Cerebellar cortex (tissue), 1 donor: ENCODE measurements around the gene MYO1D.

ENCODE experiments used
- DNase-seq: peaks from one replicate; pipeline ENCODE4 v3.0.0-alpha.2; 2015; ENCODE audit warnings: low spot score

The MYO1D gene

DNA sequence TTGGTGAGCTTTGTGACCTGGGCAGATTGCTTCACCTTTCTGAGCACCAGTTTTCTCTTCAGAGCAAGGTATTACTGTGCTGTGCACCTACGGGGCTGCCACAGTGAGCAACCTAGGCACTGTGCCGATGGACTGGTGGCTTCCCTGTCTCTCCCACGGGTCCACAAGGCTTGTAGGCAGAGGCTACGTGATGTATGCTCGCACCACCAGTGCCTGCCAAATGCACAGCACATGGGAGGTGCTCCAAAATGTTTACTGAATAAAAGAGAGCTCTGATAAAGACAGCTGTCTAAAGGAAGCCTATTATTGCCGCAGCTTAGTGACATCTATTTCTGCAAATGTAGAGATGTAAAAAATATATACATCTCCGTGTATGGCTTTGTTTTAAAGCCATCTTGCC is 251.0 kb downstream of the MYO1D start:
- DNase-seq, result peak; percentile 60

DNA sequence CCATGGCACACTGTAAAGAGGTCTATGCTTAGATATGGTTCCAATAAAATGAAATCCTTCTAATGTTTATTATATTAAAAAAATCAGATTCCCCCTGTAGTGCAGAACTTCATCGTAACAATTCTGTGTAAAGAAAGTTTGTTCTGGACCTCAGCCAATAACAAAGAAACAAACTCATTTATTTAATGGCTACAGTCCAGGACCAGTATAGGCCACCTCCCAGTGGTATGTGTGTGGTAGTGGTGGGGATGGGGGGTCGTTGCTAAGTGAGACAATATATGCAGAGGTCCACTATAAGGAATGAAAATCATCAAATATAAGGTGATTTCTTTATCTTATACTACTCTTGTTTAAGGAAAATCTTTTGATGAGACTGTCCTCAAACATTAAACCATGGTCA is 253.7 kb downstream of the MYO1D start:
- no peak for DNase-seq

DNA sequence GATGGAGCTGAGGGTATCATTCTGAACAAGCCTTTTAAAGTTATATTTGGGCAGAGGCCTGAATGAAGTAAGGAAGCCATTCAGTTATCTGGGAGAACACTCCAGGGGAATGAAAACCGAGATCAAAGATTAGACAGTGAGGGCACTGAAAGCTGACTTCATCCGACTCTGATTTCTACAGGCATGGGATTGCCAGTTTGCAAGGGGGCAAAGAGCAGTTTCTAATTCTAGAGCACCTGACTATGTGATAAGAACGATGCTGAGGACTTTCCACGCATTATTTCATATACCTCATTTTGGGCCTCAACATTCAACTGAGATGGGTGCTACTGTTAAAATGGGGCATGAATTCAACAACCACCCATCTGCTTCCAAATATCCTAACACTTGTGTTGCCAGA is 254.4 kb downstream of the MYO1D start:
- no peak for DNase-seq

DNA sequence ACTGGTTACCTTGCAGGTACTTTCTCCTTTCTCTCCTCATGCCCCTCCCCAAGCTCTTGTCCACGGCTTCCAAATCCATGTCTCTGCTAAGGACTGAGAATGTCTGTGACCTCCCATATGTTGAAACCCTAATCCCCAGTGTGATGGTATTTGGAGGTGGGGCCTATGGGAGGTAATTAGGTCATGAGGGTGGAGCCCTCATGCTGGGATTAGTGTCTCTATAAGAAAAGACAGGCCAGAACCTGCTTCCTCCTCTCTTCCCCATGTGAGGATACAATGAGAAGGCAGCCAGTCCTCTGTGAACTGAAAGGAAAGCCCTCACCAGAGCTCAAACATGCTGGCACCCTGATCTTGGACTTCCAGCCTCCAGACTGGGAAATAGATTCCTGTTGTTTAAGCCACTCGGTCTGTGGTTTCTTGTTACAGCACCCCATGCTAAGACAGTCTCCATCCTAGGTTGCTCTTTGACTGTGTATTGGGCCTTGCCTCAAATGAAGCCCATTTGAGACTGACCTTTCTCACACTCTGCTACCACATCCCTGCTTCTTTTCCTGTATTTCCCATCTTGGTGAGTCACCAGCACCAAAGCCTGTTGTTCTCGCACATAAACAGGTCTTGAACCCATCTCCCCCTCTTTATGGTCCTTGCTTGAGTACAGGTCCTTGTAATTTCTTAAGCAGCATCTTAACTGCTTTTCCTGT is 255.2 kb downstream of the MYO1D start:
- DNase-seq, result no peak

DNA sequence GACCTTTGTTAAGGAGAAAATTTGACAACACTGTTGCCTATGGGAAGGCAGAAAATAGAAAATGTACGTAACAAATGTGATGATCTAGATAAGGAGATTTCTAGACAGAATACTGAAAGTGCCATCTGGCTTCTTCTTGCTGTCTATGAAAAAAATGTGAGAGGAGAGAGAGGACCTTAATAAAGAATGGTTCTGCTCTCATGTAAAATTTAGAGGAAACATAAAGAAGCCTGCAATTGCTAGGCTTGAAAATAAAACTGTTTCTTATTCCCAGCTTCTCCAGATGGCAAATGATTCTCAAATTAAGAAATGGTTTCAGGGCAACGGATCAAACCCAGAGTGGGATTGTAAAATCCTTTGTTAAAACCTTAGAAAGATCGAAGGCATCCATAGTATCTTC is 261.6 kb downstream of the MYO1D start:
- DNase-seq, result no peak

DNA sequence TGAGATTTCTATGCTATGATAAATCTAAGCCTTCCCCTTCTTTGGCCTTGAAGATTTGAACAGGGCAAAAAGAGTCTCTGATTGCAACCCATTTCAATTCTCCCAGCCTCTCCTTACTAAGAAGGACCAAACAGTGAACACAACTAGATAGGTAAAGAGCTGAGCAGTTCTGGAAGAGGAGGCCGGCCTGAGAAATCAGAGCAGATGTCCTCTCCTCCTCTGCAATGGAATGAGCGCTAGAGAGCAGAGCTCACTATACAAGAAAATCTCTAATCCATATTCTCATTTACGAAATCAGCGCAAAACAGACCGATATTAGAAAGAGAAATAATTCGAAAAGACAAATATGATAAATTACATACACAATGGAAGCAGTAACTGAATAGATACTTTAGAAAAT is 266.0 kb downstream of the MYO1D start:
- DNase-seq, result peak; percentile 54

DNA sequence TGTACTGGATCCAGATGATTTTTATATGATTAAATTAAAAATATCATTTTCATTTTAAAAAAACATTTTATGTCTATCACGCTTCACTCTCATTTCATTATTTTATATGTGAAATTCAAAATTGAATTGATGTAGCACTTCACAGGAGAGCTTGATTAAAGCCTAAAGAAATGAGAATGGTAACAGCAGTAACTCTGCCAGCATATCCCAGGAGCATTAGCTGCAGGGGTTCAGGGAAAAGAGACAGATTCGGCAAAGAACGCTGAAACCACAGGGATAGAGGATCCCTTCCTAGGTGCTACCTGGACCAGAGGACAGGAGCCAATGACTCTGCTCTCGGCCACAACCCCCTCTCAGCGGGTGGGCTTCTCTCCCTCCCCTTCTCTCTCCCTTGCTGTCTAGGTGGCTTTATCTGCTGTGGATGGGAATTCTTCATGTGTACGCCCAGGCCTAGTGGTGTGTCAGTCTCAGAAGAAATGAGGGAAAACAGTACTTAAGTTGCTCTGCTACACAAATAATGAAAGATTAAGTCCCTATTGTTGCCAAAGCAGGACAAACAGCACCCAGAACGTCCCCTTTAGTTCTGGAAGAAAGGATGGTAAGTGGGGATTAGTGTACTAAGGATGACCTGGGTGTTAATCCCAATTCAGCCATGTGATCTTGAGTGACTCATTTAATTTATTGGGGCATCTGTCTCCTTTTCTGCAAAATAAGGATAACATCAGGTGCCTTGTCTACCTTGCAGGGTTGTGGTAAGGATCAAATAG is 266.9 kb downstream of the MYO1D start:
- DNase-seq, result peak; percentile 34

DNA sequence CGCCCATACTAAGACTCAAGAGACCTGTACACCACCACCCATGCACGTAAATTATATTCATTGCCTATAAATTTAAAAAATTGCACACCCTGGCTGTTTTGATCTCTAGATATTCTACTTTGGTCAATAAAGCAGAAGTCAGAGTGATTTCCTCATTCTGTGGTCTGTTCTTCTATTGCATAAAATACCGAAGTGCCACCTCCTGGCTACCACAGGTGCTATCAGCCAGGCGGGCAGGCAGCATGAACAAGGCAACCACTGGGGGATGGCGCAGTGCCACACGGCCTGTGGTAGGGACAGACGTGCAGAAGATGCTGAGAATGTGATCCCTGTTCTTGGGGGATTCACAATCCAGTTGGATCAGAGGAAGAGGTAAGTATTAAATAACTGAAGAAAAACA is 267.8 kb downstream of the MYO1D start:
- DNase-seq, result peak; percentile 90

DNA sequence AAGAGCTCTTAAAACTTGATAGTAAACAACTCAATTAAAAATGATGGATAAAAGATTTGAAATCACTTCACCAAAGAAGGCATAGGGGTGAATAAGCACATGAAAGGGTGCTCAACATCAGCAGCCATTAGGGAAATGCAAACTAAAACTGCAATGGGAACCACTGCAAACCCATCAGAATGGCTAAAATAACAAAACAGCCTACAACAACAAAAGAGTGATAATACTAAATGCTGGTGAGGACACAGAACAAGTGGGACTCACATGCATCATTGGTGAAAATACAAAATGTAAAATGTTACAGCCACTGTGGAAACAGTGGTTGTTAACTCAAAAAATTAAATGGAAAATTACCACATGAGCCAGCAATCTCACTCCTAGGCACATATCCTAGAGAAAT is 268.7 kb downstream of the MYO1D start:
- DNase-seq, result no peak

DNA sequence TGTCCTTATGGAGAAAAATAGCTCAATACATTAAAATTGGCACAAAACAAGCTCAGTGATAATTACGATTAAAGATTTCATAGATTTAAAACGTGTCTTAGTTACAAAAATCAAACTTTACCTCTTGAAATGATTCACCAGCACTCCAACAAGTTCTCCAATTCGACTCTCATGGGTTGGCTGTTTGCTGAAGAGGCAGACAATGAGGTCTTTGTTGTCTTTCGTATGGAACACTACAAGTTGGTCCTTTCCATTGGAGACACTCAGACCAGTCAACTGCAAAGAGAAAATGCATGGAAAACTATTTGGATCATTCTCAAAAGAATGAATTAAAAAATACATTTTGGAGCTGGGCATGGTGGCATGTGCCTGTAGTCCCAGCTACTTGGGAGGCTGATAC is 272.0 kb downstream of the MYO1D start:
- DNase-seq, result no peak

DNA sequence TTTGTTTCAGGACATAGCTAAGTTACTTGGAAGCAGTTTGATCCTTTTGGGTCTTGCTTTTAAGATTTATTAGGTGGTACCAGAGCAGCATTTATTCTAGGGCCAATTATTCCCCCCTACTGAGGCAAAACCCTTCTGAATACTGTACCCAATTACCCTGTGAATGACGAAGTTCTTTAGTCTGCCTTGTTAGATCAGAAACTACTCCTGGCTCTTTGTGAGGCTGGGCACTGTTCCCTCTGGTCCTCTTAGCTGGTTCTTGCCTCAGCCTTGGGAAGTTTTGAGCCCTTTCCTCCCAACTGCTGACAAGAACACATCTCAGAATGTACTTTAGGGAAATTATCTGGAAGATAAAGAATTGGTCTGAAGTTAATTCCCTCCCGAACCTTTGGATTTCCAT is 274.5 kb downstream of the MYO1D start:
- DNase-seq, result no peak

DNA sequence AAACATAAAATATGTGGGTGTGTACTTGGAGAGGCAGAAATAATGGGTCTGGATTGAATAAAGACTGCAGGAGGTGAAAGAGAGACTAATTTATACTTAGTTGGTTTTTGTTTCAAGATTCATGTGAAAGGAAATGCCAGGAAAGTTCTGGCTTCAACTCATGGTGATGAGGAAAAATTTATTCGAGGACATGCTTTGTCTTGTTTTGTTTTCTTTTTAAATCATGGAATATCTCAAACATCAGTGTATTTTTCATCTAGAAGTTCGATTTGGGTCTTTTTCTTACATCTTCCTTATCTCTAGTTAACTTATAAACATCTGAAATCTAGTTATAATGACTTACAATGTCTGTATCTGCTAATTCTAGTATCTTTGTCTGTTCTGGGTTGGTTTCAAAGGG is 275.1 kb downstream of the MYO1D start:
- DNase-seq, result no peak

DNA sequence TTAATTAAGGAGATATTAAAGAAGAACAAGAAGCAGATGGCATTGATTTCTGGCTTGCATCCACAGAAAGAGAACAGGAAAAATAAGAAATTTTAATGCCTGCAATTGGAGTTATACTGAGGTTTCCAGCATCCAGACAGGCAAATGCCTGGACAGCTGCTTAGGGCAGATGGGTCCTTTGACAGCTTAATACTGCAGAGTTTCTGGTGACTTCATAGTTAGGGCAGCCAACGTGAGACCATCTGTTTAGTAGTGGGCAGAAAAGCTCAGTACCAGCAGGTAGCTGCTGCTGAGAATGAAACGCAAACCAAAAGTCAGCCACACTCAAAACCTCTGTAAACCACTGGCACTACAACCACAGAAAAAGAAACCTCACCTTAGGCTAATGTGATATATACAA is 280.3 kb downstream of the MYO1D start:
- DNase-seq, result peak; percentile 93

DNA sequence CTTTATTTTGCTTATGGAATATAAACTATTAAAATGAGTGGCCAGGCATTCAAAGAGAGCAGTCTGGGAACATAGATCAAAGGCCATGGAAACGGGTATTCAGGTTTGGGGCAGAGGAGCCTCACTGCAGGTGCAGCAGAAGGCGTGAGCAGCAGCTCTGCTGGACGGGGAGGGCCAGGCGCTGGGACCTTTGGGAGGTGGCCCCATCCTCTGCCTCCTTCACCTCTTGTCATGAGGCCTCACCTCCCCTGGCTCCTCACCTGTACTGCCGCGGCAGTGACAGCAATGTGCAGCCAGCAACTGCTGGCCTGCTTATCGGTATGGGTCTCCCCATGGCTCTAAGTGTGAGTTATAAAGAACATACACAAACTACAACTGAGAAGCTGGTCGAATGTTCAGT is 280.7 kb downstream of the MYO1D start:
- DNase-seq, result no peak

DNA sequence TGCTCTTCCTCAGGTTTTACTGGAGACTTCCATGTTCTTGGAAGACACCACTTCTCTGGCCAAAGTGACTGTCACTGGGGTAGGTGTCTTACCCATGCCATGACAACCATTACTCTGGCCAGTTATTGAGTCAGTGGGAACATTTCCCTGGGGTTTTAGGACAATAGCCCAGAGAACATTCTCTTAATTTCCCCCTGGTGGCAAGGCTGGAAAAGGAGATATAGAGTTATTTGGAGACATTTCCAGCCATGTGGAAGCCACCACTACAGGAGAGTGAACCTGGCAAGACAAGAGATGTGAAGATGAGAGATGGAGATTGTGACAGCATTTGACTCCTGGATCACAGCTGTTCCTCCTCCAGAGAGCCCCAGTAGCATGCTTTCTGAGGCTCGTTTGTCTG is 283.9 kb downstream of the MYO1D start:
- DNase-seq, result no peak

DNA sequence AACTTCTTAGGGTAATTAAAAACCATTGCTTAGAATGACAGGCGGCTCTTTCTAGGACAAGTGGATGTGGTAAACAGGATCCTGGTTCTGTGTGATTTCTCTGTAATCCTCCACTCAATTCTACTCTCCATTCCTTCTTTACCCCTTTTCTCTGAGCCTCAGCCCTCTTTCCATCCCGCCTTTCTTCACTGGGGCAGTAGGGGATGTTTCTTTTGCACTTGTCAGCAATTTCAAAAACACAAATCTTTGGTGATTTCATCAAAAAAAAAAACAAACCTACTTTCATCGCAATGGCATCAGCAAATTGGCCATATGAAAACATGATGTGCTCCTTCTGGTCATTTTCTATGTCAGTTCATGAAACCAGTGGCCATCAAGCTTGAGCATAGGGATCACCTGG is 285.5 kb downstream of the MYO1D start:
- DNase-seq, result no peak

DNA sequence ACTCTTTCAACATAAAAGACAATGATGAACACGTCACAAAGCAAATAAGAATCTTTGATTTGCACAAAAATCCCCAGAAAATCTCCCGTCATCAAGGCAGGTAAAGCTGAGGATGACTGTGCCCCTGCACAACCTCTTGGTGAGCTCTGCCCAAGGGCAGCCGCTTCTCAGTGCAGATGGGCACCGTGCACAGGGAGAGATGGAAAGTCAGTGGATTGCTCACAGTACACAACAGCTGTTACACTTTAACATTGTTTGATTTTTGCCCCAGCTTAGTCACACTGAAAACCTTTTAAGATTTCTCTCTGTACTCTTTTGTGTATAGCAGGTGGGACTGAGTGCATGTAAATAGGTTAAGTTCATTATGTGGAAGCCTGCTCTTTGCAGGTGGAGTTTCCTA is 285.9 kb downstream of the MYO1D start:
- DNase-seq, result no peak

DNA sequence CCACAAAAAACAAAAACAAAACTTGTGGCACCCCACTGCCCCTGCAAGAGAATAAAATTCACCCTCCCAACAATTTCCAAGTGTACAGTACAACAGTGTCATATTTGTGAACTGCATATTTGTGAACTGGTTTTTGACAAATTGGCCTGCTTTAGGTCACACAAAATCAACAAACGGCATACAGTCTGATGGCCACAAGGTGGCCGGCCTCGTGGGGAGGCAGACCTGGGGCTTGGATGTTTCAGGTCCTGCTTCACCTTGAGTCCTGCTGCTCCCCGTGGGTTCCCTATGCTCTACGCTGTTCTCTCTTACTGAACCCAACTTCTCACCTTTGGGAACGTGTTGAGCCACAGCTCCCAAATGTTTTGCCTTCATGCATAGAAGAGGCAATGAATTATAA is 287.9 kb downstream of the MYO1D start:
- no peak for DNase-seq

DNA sequence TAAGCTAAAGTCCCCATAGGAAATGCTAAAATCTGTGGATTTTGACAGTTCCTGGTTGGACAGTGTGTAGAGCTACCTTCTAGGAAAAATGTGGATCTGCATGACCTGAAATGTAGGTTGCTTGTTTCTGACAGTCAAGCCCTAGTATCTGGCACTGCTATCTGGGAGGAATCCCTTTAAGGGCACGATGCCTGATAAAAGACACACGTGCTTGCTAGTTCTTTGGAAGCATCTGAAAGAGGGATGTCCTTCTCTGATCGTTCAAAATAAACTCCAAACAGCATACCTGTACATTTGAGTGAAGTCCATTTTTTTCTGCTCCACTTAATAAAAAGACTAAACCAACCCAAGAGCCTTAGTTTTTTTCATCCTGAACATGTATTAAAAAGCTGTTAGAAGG is 288.8 kb downstream of the MYO1D start:
- DNase-seq, result peak; percentile 44

DNA sequence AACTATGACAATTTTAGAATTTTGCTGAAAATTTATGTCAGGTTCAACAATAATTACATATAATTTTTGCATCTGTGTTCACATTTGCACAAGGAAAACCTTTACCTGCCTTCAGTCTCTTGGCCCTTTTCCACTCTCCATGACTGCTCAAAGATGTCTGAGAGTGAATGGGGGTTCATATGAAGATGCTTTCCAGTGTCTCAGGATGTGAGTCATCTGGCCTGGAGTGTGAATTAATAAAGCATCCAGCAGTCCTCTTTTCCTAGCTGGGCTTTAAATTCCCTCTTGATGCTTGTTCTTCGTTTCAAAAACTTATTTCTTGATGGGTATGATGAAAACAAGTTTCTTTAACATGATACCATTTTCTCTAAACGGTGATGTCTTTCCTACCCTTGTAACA is 290.3 kb downstream of the MYO1D start:
- DNase-seq, result no peak

DNA sequence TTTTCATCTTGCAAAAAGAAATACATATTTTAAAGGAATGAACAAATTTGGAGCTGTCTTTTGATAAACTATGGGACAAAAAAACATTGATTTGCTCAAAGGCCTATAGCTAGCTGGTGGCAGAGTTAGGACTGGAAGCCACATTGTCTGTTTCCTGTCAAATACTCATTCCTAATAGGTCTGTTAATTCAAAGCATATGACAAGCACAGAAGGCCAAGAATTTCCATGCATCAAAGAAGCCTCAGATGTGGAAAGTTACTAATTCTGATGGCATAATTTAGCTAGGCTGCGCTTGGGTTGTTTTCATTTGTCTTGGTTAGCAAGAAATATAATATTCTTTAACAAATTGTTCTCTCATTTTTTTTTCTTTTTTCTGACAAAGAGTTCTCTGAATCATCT is 292.1 kb downstream of the MYO1D start:
- DNase-seq, result no peak

DNA sequence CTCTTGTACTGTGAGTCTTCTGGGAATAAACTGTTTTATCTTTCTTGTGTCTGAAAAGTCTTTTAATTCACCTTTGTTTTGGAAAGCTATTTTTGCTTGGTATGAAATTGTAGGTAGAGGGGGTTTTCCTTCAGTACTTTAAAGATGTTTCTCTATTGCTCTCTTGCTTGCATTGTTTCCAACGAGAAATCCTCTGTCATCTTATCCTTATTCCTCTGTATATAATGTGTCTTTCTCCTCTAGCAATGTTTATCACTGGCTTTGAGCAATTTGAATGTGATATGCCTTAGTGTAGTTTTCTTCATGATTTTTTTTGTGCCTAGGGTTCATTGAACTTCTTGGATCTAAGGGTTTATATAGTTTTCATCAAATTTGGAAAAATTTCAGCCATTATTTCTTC is 293.9 kb downstream of the MYO1D start:
- DNase-seq, result no peak

DNA sequence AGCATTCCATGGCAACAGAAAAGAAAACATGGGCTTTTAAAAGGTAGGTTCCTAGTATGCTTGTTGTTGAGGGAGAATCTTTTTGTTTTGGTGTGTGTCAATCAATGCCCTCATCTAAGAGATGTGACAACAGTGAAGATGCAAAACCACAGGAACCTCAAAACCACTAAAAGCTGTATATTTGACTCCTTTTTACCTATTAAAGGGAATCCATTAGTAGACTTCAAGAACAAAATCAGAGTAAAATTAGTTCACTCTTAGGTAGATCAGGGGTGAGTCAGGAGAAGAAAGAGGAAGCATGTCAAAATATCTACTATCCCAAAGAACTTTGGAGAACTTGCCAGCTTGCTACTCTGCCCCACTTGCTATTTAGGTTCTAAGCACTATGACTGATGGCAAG is 301.1 kb downstream of the MYO1D start:
- DNase-seq, result no peak

DNA sequence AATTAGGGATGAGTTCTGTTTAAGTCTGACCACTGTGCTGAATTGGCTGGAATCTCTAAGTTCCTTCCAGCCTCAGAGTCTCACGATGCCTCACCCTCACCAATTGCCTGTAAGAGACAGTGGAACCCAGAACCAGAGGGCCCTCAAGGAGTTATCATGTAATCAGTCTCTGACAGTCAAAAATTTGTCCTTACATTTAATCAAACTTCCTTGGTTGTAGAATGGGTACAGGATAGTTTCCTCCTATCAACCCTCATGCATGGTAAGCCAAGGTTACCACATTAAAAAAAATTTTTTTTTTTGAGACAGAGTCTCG is 306.9 kb downstream of the MYO1D start:
- DNase-seq, result no peak
